Measurements from ENCODE around the gene FOXK1. TPM values are rescaled to one million over a fixed set of nuclear protein-coding genes. Genes with fewer than 3 reads are reported as not detected.
A peak's percentile ranks its signal among the peaks of the same experiment; 100 is the strongest.

FOXK1 gene
- total and polyA plus RNA-seq, 9 of the 15 experiments (the other 6 are each of a cell fraction or from before 2014, with no cell fraction given): 0.32 to 45.5 (median 8.1) TPM

GRCh38 chr7:4641667-4642467 lies 40.2 kb upstream of the FOXK1 start (continued):
- TF ChIP-seq ZZZ3 (IDR thresholded peaks at IDR 0.05) (no peak), VEZF1 (CRISPR knock-in tag; IDR thresholded peaks at IDR 0.05) (peak; percentile 88), ZNF253 (CRISPR knock-in tag; conservative IDR thresholded peaks at IDR 0.05) (no peak), ELF1 (tag; IDR thresholded peaks at IDR 0.05) (peak; percentile 90)

GRCh38 chr7:4642468-4643203 lies 39.5 kb upstream of the FOXK1 start:
- POLR2A ChIA-PET: interaction anchor here (0.7 to 2.2 kb wide), 5 partner anchors 21 to 52 kb away, joined by 3 to 21 read pairs (median 3); partner anchors contain the start of gene FOXK1
- Histone ChIP-seq H3K4me3 (peak overlapping the region; percentile 69), H3K4me1 (replicated peaks in 1 of 2; ENCODE audit: control insufficient read depth in 2 of 2, insufficient read depth in 2 of 2, low read length in 2 of 2) (peaks cover 9 to 29% of the 10 kb centered on the region in 2 experiments; a peak in 4 of 5 replicates), H3K9me3 (replicated peaks; ENCODE audit: control insufficient read depth, insufficient read depth, low read depth, low read length) (0 out of 2 replicates have a peak, but pooled peaks cover 2% of the 10 kb centered on the region), H3K9ac (ENCODE audit: insufficient read depth in 1 of 2, low read depth in 2 of 2, low read length in 2 of 2) (peak overlapping the region; percentile 93 to 97), H4K20me1 (replicated peaks; ENCODE audit: control insufficient read depth, insufficient read depth, low read length) (no peaks in the 10 kb centered on the region), H3K79me2 (ENCODE audit: control insufficient read depth, insufficient read depth, low read length) (peaks cover 8% of the 10 kb centered on the region), H3K27ac (ENCODE audit: extremely low read depth, low read depth, low read length) (peak overlapping the region; percentile 98), H3K36me3 (ENCODE audit: control insufficient read depth, insufficient read depth, low read length) (no peaks in the 10 kb centered on the region), H2AFZ (ENCODE audit: low read depth, low read length) (peak overlapping the region; percentile 85), H3K9me1 (ENCODE audit: control insufficient read depth, insufficient read depth, low read length) (no peaks in the 10 kb centered on the region), H3K27me3 (ENCODE audit: control insufficient read depth in 2 of 2, insufficient read depth in 2 of 2, low read length in 2 of 2) (no peaks in the 10 kb centered on the region), H3K4me2 (ENCODE audit: insufficient read depth, low read length) (peak overlapping the region; percentile 78)
- CTCF ChIA-PET (ENCODE audit: low intra/inter-chr PET ratio): interaction anchor here (1.0 kb wide), 1 partner anchor 42 kb away, joined by 4 read pairs; no protein-coding TSS in a partner anchor
- DNase-seq (ENCODE audit: extremely low read depth in 1 of 4, low spot score in 3 of 4) (peak in 1 of 4 experiments; percentile 31), FAIRE-seq (no peak), ATAC-seq (peak; percentile 26)
- WGBS (ENCODE audit: insufficient coverage, low coverage, missing lambda C conversion rate): 28% methylated on average over 20 of the region's 20 CpGs
- TSS peak; percentile 96 for BruUV-seq (replicated peaks)
- intact Hi-C loops (cut with micrococcal nuclease): loop anchor here (5.0 kb wide), 1 partner anchor 95 kb away; no protein-coding TSS in a partner anchor
- in situ Hi-C loops (cut with MboI): no loop called here
- TF ChIP-seq BHLHE40 (IDR thresholded peaks at IDR 0.05; ENCODE audit: low read length) (no peak), ZEB2 (IDR thresholded peaks at IDR 0.05) (no peak), DPF2 (IDR thresholded peaks at IDR 0.05) (peak; percentile 14; the same call in 1 of the 2 replicates), E2F3 (CRISPR knock-in tag; IDR thresholded peaks at IDR 0.05) (no peak), SRF (CRISPR knock-in tag; IDR thresholded peaks at IDR 0.05) (no peak), ZHX1 (conservative IDR thresholded peaks at IDR 0.05; ENCODE audit: low read length) (no peak), BRCA1 (IDR thresholded peaks at IDR 0.05) (no peak), BRCA1 (CRISPR knock-in tag; IDR thresholded peaks at IDR 0.05) (no peak), ZNF561 (CRISPR knock-in tag; conservative IDR thresholded peaks at IDR 0.05) (no peak), ZFP36 (IDR thresholded peaks at IDR 0.05; ENCODE audit: low read depth, low read length, partially characterized antibody) (no peak), TAF9B (IDR thresholded peaks at IDR 0.05; ENCODE audit: partially characterized antibody) (no peak)

All from K562 (cell line).